ENCODE results near the gene OR4Q2. TPM values are rescaled to one million over a fixed set of nuclear protein-coding genes. Genes with fewer than 3 reads are reported as not detected.

Gene OR4Q2
- total RNA-seq, 1 experiment from 2014 or later: not detected

GRCh38 chr14:19974844-19975243, 27.1 kb upstream of the OR4Q2 start:
- DNase-seq (ENCODE audit: low read depth, low spot score) (no peak), ATAC-seq (no peak)
- H3K27ac ChIP-seq (ENCODE audit: low read depth, low read length): no peak overlapping the region
- H4K20me1 ChIP-seq (ENCODE audit: insufficient read depth): no peaks in the 10 kb centered on the region
- no TSS peak for BruUV-seq (replicated peaks)
- intact Hi-C loops (cut with micrococcal nuclease): no loop called here
- no peaks in the 10 kb centered on the region for H3K79me2 ChIP-seq (ENCODE audit: insufficient read depth, low read length)
- H3K9ac ChIP-seq (ENCODE audit: low read length): no peak overlapping the region
- no peak overlapping the region for H2AFZ ChIP-seq (ENCODE audit: low read depth, low read length, poor library complexity, severe bottlenecking)
- no peaks in the 10 kb centered on the region for H3K27me3 ChIP-seq (ENCODE audit: insufficient read depth, low read length)
- no peak overlapping the region for H3K4me3 ChIP-seq (replicated peaks in 1 of 2; ENCODE audit: low read depth in 1 of 2, low read length in 2 of 2)
- no peaks in the 10 kb centered on the region for H3K36me3 ChIP-seq (ENCODE audit: control insufficient read depth in 1 of 2, insufficient read depth in 2 of 2, low read length in 2 of 2)
- ChIA-PET RAD21 (ENCODE audit: low non-redundant PET in 1 of 2, low total read pairs in 2 of 2, uncharacterized antibody in 2 of 2, unreplicated experiment in 2 of 2) (no interaction called here), POLR2A (no interaction called here), CTCF (no interaction called here)
- no peaks in the 10 kb centered on the region for H3K9me2 ChIP-seq (ENCODE audit: insufficient read depth)
- TF ChIP-seq ATF3 (IDR thresholded peaks at IDR 0.05) (no peak), ZNF274 (IDR thresholded peaks at IDR 0.05; ENCODE audit: low read depth, low read length) (no peak), POLR2AphosphoS5 (IDR thresholded peaks at IDR 0.05; ENCODE audit: low read depth, low read length) (no peak), CEBPB (IDR thresholded peaks at IDR 0.05; ENCODE audit: low read depth) (no peak), EZH2 (IDR thresholded peaks at IDR 0.05) (no peak), JUND (IDR thresholded peaks at IDR 0.05) (no peak), ELF1 (IDR thresholded peaks at IDR 0.05; ENCODE audit: borderline replicate concordance, low read depth) (no peak), FOSL1 (IDR thresholded peaks at IDR 0.05; ENCODE audit: low read depth) (no peak), CTCF (IDR thresholded peaks at IDR 0.05 in 2 of 3, conservative IDR thresholded peaks at IDR 0.05 in 1 of 3; ENCODE audit: borderline replicate concordance in 1 of 3, insufficient read depth in 1 of 3, low read depth in 2 of 3, low read length in 2 of 3) (no peak), POLR2A (IDR thresholded peaks at IDR 0.05; ENCODE audit: borderline replicate concordance, extremely low read depth, insufficient read depth, insufficient read length) (no peak), SP1 (IDR thresholded peaks at IDR 0.05; ENCODE audit: low read depth) (no peak), RAD21 (IDR thresholded peaks at IDR 0.05; ENCODE audit: low read depth) (no peak), MAX (IDR thresholded peaks at IDR 0.05) (no peak), CBX3 (IDR thresholded peaks at IDR 0.05; ENCODE audit: low read depth) (no peak), ZBTB33 (IDR thresholded peaks at IDR 0.05; ENCODE audit: extremely low read depth, insufficient replicate concordance, low read length) (no peak), ZFX (IDR thresholded peaks at IDR 0.05) (no peak), YY1 (IDR thresholded peaks at IDR 0.05; ENCODE audit: extremely low read depth, insufficient replicate concordance, low read depth, low read length) (no peak), EGR1 (IDR thresholded peaks at IDR 0.05; ENCODE audit: low read depth) (no peak)
- H3K4me1 ChIP-seq (ENCODE audit: control insufficient read depth in 1 of 2, insufficient read depth in 2 of 2, low read length in 2 of 2): no peaks in the 10 kb centered on the region
- H3K9me3 ChIP-seq (ENCODE audit: control insufficient read depth in 1 of 2, insufficient read depth in 1 of 2, low read depth in 1 of 2, low read length in 2 of 2): no peaks in the 10 kb centered on the region
- no peak overlapping the region for H3K4me2 ChIP-seq (ENCODE audit: low read length)

All from HCT116 (cell line).